TTC549 (cell line): Measurements from ENCODE around the gene LRRC14B.

Source experiments
- FAIRE-seq: peaks from 2 replicates; lab custom pipeline; 2012; peaks lifted over from hg19 to GRCh38; lab: Jason Lieb, UNC

The LRRC14B gene

DNA sequence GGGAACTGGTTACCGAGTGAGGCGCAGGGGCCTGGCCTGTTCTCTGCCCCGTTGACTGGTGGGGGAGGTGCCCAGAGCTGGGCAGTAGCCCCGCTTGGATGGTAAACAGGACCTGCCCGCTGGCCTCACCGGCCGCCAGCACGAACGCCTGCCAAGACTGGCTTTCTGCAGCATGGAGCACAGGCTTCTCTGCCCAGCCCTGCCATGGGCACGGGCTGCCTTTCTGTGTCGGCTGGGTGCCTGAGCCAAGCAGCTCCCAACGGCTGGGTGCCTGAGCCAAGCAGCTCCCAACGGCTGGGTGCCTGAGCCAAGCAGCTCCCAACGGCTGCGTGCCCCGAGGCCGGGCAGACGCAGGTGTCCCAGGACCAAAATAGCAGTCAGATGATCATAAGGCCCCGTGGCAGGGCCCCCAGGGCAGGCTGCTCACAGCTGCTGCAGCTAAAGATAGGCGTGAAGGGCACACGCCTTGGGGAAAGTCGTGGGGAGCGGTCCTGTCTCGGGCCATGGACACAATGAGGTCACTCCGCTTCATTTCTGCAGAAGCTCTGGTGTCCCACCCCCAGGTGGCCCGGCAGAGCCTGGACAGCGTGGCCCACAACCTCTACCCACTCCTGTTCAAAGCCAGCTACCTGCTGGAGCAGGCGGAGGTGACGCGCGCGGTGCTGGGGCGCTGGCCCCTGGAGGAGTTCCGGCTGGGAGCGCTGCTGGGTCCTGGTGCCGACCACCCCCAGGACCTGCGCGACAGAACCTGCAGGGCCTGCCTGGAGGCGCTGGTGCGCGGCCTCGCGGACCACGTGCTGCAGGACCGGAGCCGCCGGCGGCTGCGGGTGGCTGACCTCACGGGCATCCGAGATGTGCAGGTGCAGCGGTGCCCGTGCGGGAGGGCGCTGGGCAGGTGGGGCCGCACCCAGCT is at the start of gene LRRC14B:
Gene LRRC14B (plus strand): TSS at position 460 of the 913 bp plus-strand sequence. CDS start 44 bp downstream, at position 504.
- no peak for FAIRE-seq

GRCh38 chr5:141761-142160 is 49.5 kb upstream of the LRRC14B start:
- no peak for FAIRE-seq

GRCh38 chr5:142246-142810 is 49.0 kb upstream of the LRRC14B start:
- no peak for FAIRE-seq

DNA sequence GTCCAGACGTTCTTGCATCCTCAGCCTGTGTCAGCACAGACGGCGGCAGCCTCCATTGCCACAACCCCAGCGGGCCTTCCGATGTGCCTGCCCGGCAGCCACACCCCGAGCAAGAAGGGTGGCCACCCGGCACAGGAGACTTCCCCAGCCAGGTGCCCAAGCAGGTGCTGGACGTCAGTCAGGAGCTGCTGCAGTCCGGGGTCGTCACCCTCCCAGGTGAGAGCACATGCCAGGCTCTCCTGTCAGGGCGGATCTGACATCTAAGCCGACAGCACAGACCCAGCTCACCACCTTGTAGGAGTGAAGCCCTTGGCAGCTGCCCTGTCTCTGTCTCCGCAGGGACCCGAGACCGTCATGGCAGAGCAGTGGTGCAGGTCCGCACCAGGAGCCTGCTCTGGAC is 48.3 kb upstream of the LRRC14B start:
- no peak for FAIRE-seq

DNA sequence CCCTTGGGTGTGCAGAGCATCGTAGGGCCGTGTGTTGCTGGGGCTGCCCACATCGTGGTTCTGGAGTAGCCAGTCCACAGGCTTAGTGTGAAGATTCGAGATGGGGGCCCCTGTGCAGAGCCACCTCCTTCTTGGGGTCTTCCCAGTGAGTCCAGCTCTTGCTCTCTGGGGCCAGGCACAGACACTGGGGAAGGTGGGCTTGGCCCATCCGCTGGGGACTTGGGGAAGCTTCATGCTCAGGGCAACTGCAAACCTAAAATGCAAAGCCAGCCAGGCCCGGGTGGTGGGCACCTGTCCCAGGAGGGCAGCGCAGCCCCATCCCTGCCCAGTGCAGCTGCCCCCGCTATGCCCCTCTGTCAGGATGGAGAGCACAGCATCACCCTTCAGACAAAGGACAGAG is 46.4 kb upstream of the LRRC14B start:
- FAIRE-seq: no peak

DNA sequence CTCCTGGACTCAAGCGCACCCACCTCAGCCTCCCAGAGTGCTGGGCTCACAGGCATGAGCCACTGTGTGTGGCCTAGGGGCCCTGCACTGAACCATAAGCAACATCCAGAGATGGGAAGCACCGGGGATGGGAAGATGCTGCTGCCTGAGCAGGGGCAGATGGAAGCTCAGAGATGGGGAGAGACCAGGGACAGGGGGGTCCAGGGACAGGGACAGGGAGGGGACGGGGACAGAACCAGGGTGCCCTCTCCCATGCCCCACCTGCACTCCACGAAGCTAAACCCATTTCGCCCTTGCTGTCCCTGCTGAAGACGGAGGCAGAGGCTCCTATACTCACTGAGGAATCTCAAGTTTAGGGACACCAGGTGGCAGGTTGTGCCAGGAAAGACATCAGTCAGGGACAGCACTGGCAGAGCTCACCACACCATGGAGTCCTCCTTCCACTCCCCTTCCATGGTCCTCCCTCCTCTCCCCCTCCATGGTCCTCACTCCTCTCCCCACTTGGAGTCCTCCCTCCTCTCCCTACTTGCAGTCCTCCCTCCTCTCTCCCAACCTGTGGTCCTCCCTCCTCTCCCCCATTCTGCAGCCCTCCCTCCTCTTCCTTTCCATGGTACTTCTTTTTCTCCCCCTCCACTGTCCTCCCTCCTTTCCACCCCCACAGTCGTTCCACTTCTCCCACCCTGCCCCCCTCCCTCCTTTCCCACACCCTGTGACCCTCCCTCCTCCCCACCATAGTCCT is 45.5 kb upstream of the LRRC14B start:
- no peak for FAIRE-seq

DNA sequence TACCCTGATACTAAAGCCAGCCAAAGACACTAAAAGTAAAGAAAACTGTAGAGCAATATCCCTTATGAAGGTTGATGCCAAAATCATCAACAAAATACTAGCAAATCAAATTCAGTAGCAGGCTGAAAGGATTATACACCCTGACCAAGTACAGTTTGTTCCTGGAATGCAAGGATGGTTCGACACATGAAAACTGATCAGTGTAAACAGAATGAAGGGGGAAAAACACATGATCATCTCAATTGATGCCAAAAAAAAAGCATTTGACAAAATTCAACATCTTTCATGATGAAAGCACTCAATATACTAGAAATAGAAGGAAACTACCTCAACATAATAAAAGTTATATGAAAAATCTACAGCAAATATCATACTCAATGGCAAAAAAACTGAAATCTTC is 43.5 kb upstream of the LRRC14B start:
- no peak for FAIRE-seq

GRCh38 chr5:149745-150485 is 41.4 kb upstream of the LRRC14B start:
- no peak for FAIRE-seq

GRCh38 chr5:150746-151145 is 40.5 kb upstream of the LRRC14B start:
- FAIRE-seq: no peak

- FAIRE-seq: no peak
Observed at GRCh38 chr5:152077-152476, 39.2 kb upstream of the LRRC14B start.

GRCh38 chr5:153256-153655 is 38.0 kb upstream of the LRRC14B start:
- FAIRE-seq: no peak

DNA sequence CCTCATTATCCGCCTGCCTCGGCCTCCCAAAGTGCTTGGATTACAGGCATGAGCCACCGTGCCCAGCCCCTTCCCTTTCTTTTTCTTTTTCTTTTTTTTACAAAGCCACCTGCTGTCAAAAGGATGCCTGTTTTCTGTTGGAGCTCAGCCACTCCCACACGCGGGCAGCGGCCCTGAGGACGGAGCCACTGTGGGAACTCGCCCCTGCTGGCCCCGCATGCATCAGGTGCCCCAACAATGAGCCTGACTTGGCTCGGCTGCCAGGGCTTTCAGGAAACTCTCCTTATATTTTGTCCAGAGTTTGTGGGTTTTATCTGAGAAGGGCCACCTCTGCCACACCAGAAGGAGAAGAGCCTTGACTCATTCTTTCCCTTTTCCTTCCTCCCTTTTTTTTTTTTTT is 37.1 kb upstream of the LRRC14B start:
- no peak for FAIRE-seq

GRCh38 chr5:154826-155225 is 36.5 kb upstream of the LRRC14B start:
- FAIRE-seq: no peak

GRCh38 chr5:155651-156410 is 35.5 kb upstream of the LRRC14B start:
- no peak for FAIRE-seq

- no peak for FAIRE-seq
Observed at GRCh38 chr5:156411-157072, 34.8 kb upstream of the LRRC14B start.

GRCh38 chr5:157126-157715 is 34.1 kb upstream of the LRRC14B start:
- no peak for FAIRE-seq

DNA sequence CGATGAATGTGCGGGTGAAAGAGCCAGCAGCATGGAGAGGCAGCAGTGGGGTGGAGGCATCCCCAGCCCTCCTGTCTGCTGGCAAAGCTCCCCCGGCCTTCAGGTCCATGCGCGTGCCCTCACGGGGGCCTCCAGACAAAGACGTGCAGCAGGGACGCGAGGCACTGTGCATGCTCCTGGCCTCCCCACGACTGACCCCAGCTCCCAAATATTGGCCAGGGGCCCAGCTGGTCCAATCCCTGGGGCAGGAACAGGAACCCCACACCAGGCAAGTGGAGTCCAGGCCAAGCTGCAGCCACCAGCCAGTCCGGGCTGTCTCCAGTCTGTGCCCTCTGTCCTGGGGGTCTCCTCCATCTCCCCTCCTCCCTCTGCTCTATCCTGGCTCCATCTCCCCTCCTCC is 33.5 kb upstream of the LRRC14B start:
- FAIRE-seq: no peak

DNA sequence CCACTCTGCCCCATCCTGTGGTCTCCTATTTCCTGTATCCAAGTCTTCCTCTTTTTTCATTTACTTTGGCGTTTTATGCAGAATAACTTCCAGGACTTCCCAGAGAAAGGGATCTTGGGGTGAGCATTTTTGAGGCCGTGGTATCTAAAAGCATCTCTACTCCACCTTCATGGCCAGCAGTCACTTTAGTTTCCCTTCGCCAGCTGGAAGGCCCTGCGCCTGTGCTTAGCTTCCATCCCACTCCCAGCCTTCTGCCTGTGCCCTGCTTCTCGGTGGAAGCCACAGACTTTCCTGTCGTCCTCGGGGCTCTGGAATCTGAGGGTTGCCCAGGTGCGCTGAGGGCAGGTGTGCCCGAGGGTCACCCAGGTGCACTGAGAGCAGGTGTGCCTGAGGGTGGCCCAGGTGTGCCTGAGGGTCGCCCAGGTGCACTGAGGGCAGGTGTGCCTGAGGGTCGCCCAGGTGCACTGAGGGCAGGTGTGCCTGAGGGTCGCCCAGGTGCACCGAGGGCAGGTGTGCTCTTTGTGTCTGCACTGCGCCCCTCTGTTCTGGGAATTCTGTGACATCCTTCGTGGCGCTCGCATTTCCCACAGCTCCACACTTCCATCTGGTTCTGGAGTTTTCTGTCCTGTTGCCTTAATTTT is 32.4 kb upstream of the LRRC14B start:
- FAIRE-seq: no peak

DNA sequence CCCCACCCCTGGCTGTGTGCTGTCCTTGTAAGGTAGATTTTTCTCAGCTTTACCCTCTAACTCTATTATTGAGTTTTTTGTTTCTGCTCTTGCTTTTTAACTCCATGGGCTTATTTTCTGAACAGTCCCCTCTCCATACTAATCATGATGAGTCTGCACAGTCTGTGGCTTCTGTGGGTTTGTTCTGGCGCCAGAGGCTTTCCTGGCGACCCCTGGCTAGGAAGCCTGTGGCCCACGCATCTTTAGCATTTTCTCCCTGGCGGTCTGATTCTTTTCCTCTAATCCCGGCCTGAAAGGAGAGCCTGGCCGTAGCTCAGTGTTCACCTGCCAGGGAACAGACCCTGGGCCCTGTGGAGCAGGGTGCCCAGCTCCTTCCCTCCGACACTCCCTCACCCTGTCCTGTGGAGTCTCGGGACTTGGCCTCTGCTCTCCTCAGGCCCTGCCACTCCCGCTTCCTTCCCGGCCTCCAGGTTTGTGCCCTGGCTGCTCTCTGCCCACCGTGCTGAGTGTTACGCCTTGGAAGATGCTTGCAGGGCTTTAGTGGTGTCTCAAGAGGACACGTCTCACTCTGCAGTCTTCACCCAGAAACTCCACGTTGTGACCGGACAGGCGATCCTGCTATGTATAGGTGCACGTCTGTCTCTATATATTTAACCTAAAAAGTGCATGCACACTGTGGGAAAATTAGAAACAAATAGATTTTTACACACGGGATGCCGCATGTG is 31.7 kb upstream of the LRRC14B start:
- no peak for FAIRE-seq

DNA sequence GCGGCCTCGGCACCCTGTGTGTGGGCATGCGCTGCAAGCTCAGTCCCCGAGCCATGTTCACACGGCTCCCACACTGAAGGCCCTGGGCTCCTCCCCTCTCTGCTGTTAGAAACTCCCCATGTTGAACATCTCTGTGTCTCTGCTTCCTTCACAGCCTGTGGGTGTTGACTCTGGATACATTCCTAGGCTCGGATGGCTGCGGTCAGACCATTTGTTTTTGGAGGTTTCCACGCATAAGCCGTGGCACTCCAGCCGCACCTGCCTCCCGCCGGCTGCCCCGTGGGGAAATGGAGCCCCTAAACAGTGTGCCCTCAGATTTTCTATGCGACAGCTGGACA is 31.2 kb upstream of the LRRC14B start:
- no peak for FAIRE-seq
